Measurements from ENCODE around the gene DIPK1A.

The DIPK1A gene

GRCh38 chr1:92953491-92953890 lies 7.8 kb downstream of the DIPK1A start:
- peak in 1 of 3 donors; percentile 15 for DNase-seq (ENCODE audit: low read depth in 2 of 3, low spot score in 1 of 3)

GRCh38 chr1:92952714-92953113 lies 8.5 kb downstream of the DIPK1A start:
- no peak for DNase-seq (ENCODE audit: low read depth in 2 of 3, low spot score in 1 of 3)

GRCh38 chr1:92951141-92951582 lies 10.1 kb downstream of the DIPK1A start:
- no peak for DNase-seq (ENCODE audit: low read depth in 2 of 3, low spot score in 1 of 3)

- no peak for DNase-seq (ENCODE audit: low read depth in 2 of 3, low spot score in 1 of 3)
Observed at GRCh38 chr1:92949937-92950817, 11.1 kb downstream of the DIPK1A start.

- DNase-seq (ENCODE audit: low read depth in 2 of 3, low spot score in 1 of 3): no peak
Observed at GRCh38 chr1:92948071-92948470, 13.2 kb downstream of the DIPK1A start.

GRCh38 chr1:92945748-92946270 lies 15.5 kb downstream of the DIPK1A start:
- no peak for DNase-seq (ENCODE audit: low read depth in 2 of 3, low spot score in 1 of 3)

- DNase-seq (ENCODE audit: low read depth in 2 of 3, low spot score in 1 of 3): no peak
Observed at GRCh38 chr1:92944901-92945747, 16.1 kb downstream of the DIPK1A start.

GRCh38 chr1:92943502-92943847 lies 17.8 kb downstream of the DIPK1A start:
- DNase-seq (ENCODE audit: low read depth in 2 of 3, low spot score in 1 of 3): no peak

GRCh38 chr1:92940541-92940940 lies 20.7 kb downstream of the DIPK1A start:
- DNase-seq (ENCODE audit: low read depth in 2 of 3, low spot score in 1 of 3): no peak

GRCh38 chr1:92937731-92938130 lies 23.5 kb downstream of the DIPK1A start:
- no peak for DNase-seq (ENCODE audit: low read depth in 2 of 3, low spot score in 1 of 3)

- no peak for DNase-seq (ENCODE audit: low read depth in 2 of 3, low spot score in 1 of 3)
Observed at GRCh38 chr1:92936865-92937264, 24.4 kb downstream of the DIPK1A start.

GRCh38 chr1:92934395-92935378 lies 26.6 kb downstream of the DIPK1A start:
- no peak for DNase-seq (ENCODE audit: low read depth in 2 of 3, low spot score in 1 of 3)

- no peak for DNase-seq (ENCODE audit: low read depth in 2 of 3, low spot score in 1 of 3)
Observed at GRCh38 chr1:92933459-92933858, 27.8 kb downstream of the DIPK1A start.

- DNase-seq (ENCODE audit: low read depth in 2 of 3, low spot score in 1 of 3): no peak
Observed at GRCh38 chr1:92931691-92932090, 29.6 kb downstream of the DIPK1A start.

- no peak for DNase-seq (ENCODE audit: low read depth in 2 of 3, low spot score in 1 of 3)
Observed at GRCh38 chr1:92929461-92929860, 31.8 kb downstream of the DIPK1A start.

GRCh38 chr1:92927870-92928269 lies 33.4 kb downstream of the DIPK1A start:
- DNase-seq (ENCODE audit: low read depth in 2 of 3, low spot score in 1 of 3): no peak

GRCh38 chr1:92926873-92927272 lies 34.4 kb downstream of the DIPK1A start:
- DNase-seq (ENCODE audit: low read depth in 2 of 3, low spot score in 1 of 3): no peak

GRCh38 chr1:92924501-92924900 lies 36.8 kb downstream of the DIPK1A start:
- no peak for DNase-seq (ENCODE audit: low read depth in 2 of 3, low spot score in 1 of 3)

- no peak for DNase-seq (ENCODE audit: low read depth in 2 of 3, low spot score in 1 of 3)
Observed at GRCh38 chr1:92923664-92924063, 37.6 kb downstream of the DIPK1A start.

GRCh38 chr1:92922356-92923035 lies 38.8 kb downstream of the DIPK1A start:
- no peak for DNase-seq (ENCODE audit: low read depth in 2 of 3, low spot score in 1 of 3)
